Chondrocyte (in vitro differentiated cells): ENCODE data around the gene MFNG. TPM values are rescaled to one million over a fixed set of nuclear protein-coding genes. Genes with fewer than 3 reads are reported as not detected.
"Not testable (repeated sequence)": the region's sequence is repeated elsewhere in the genome, so short reads cannot be mapped to it uniquely, and the experiment has no call there.

Source experiments
- DNase-seq: peaks from one replicate; pipeline ENCODE4 v3.0.0; 2021; ENCODE audit warnings: mixed read lengths, low spot score
- H3K27ac Mint-ChIP-seq: one replicate; pipeline ENCODE4 v1.8.0; 2021; ENCODE audit warnings: mild to moderate bottlenecking, moderate library complexity, mixed read lengths; ENCODE audit not compliant: unreplicated experiment
- H3K27me3 Mint-ChIP-seq: 2 replicates; pipeline ENCODE4 v1.8.0; 2021; ENCODE audit warnings: low read depth, mixed read lengths
- H3K36me3 Mint-ChIP-seq: 2 replicates; pipeline ENCODE4 v1.8.0; 2021; ENCODE audit warnings: low read depth, mixed read lengths
- H3K4me1 Mint-ChIP-seq: 2 replicates; pipeline ENCODE4 v1.8.0; 2021; ENCODE audit warnings: low read depth, mild to moderate bottlenecking, mixed read lengths
- H3K4me3 Mint-ChIP-seq: one replicate; pipeline ENCODE4 v1.8.0; 2021; ENCODE audit warnings: mild to moderate bottlenecking, moderate library complexity, mixed read lengths; ENCODE audit not compliant: unreplicated experiment
- H3K9me3 Mint-ChIP-seq: 2 replicates; pipeline ENCODE4 v1.8.0; 2021; ENCODE audit warnings: low read depth, mixed read lengths
- long read RNA-seq: library from polyadenylated mRNA; stranded (forward); transcript quantifications from one replicate; pipeline ENCODE4 v2.0.0, GENCODE V29; 2021
- total RNA-seq: library from RNA; stranded (reverse); gene quantifications from 3 replicates; pipeline ENCODE4 v1.2.1, GENCODE V29; 2021
- TF ChIP-seq, protein P1 (sequence below): fragments of 200-600 bp; sonication (generic); IDR thresholded peaks from 2 replicates; pipeline ENCODE4 v1.5.0; 2021; ENCODE audit warnings: antibody characterized with exemption, mild to moderate bottlenecking, moderate library complexity

The MFNG gene, protein sequence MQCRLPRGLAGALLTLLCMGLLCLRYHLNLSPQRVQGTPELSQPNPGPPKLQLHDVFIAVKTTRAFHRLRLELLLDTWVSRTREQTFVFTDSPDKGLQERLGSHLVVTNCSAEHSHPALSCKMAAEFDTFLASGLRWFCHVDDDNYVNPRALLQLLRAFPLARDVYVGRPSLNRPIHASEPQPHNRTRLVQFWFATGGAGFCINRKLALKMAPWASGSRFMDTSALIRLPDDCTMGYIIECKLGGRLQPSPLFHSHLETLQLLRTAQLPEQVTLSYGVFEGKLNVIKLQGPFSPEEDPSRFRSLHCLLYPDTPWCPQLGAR
- total RNA-seq: 1.1 to 2.1 TPM (median 1.2 TPM) in 3 replicates
- long read RNA-seq: 0 reads

GRCh38 chr22:37486224-37486845 lies at the start of gene MFNG:
TSS of gene MFNG (minus strand) at chr22:37486384. CDS start at chr22:37486177, 207 bp downstream.
- H3K4me3 Mint-ChIP-seq: no peak within 1 kb of the TSS
- H3K9me3 Mint-ChIP-seq: no peaks in the 10 kb centered on the region
- DNase-seq: no peak
- TF ChIP-seq, protein P1, sequence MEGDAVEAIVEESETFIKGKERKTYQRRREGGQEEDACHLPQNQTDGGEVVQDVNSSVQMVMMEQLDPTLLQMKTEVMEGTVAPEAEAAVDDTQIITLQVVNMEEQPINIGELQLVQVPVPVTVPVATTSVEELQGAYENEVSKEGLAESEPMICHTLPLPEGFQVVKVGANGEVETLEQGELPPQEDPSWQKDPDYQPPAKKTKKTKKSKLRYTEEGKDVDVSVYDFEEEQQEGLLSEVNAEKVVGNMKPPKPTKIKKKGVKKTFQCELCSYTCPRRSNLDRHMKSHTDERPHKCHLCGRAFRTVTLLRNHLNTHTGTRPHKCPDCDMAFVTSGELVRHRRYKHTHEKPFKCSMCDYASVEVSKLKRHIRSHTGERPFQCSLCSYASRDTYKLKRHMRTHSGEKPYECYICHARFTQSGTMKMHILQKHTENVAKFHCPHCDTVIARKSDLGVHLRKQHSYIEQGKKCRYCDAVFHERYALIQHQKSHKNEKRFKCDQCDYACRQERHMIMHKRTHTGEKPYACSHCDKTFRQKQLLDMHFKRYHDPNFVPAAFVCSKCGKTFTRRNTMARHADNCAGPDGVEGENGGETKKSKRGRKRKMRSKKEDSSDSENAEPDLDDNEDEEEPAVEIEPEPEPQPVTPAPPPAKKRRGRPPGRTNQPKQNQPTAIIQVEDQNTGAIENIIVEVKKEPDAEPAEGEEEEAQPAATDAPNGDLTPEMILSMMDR: peak; percentile 40
- no peaks in the 10 kb centered on the region for H3K27me3 Mint-ChIP-seq
- H3K36me3 Mint-ChIP-seq: peaks cover 10% of the 10 kb centered on the region
- peaks cover 22% of the 10 kb centered on the region for H3K4me1 Mint-ChIP-seq
- H3K27ac Mint-ChIP-seq: no peak within 1 kb of the TSS

GRCh38 chr22:37535159-37535558 lies 49.0 kb upstream of the MFNG start:
- no peak overlapping the region for H3K27ac Mint-ChIP-seq
- no peaks in the 10 kb centered on the region for H3K9me3 Mint-ChIP-seq
- H3K36me3 Mint-ChIP-seq: no peaks in the 10 kb centered on the region
- TF ChIP-seq, protein P1: no peak
- no peak overlapping the region for H3K4me3 Mint-ChIP-seq
- H3K4me1 Mint-ChIP-seq: peaks cover 22% of the 10 kb centered on the region
- no peak for DNase-seq
- H3K27me3 Mint-ChIP-seq: no peaks in the 10 kb centered on the region

GRCh38 chr22:37534445-37534844 lies 48.3 kb upstream of the MFNG start:
- Mint-ChIP-seq H3K36me3 (no peaks in the 10 kb centered on the region), H3K27ac (no peak overlapping the region), H3K27me3 (no peaks in the 10 kb centered on the region), H3K4me3 (no peak overlapping the region), H3K4me1 (peaks cover 22% of the 10 kb centered on the region), H3K9me3 (no peaks in the 10 kb centered on the region)
- no peak for DNase-seq
- TF ChIP-seq, protein P1: no peak

GRCh38 chr22:37533995-37534394 lies 47.8 kb upstream of the MFNG start:
- no peaks in the 10 kb centered on the region for H3K27me3 Mint-ChIP-seq
- no peaks in the 10 kb centered on the region for H3K36me3 Mint-ChIP-seq
- H3K4me3 Mint-ChIP-seq: no peak overlapping the region
- no peaks in the 10 kb centered on the region for H3K9me3 Mint-ChIP-seq
- H3K4me1 Mint-ChIP-seq: peaks cover 20% of the 10 kb centered on the region
- no peak for DNase-seq
- H3K27ac Mint-ChIP-seq: peak overlapping the region; percentile 34
- TF ChIP-seq, protein P1: peak; percentile 20

DNA sequence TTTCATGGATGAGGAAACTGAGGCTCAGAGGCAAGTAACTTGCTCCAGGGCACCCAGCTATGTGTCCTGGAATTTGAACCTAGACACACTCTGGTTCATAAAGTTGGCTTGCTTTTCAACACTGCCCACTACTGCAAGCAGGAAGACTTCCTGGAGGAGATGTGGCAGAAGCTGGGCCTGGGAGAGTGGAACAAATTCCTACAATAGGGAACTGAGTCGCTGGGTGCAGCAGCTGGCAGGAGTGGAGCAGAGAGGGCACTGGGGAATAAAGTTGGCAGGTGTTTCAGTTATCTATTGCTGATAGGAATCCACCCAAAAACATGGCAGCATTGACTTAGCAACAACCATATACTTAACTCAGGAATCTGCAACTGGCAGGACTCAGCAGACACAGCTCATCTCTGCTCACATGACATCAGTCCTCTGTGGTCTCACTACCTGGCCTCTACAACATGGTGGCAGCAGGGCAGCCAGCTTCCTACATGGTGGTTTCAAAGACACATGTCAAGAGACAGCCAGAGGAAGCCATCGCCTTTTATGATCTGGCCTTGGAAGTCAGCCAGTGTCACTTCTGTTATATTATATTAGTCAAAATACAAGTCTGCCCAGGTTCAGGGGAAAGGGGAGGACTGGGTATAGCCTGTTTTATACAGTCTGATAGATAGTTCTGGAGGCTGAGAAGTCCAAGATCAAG lies 43.6 kb upstream of the MFNG start:
- no peaks in the 10 kb centered on the region for H3K27me3 Mint-ChIP-seq
- no peaks in the 10 kb centered on the region for H3K9me3 Mint-ChIP-seq
- H3K27ac Mint-ChIP-seq: no peak overlapping the region
- H3K36me3 Mint-ChIP-seq: no peaks in the 10 kb centered on the region
- DNase-seq: no peak
- TF ChIP-seq, protein P1: no peak
- peaks cover 41% of the 10 kb centered on the region for H3K4me1 Mint-ChIP-seq
- no peak overlapping the region for H3K4me3 Mint-ChIP-seq

DNA sequence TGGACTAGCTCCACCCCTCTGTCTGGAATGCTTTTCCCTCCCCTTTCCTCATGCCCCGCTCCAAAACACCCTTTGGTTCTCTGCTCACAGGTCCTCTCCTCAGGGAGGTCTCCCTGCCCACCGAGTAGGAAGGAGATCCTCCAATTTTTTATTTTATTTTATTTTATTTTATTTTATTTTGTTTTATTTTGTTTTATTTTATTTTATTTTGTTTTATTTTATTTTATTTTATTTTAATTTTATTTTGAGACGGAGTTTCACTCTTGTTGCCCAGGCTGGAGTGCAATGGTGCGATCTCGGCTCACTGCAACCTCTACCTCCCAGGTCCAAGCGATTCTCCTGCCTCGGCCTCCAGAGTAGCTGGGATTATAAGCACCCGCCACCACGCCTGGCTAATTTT lies 41.8 kb upstream of the MFNG start:
- H3K27me3 Mint-ChIP-seq, H3K36me3 Mint-ChIP-seq, H3K27ac Mint-ChIP-seq, H3K4me3 Mint-ChIP-seq, DNase-seq, H3K9me3 Mint-ChIP-seq: not testable (repeated sequence)
- H3K4me1 Mint-ChIP-seq: peaks cover 26% of the 10 kb centered on the region

GRCh38 chr22:37527081-37527752 lies 41.0 kb upstream of the MFNG start:
- not testable (repeated sequence) for H3K27me3 Mint-ChIP-seq, H3K36me3 Mint-ChIP-seq, H3K9me3 Mint-ChIP-seq, DNase-seq, H3K4me3 Mint-ChIP-seq, H3K27ac Mint-ChIP-seq
- H3K4me1 Mint-ChIP-seq: peaks cover 26% of the 10 kb centered on the region
